GM12878 (cell line): ENCODE measurements around the gene CDK4. TPM values are rescaled to one million over a fixed set of nuclear protein-coding genes. Genes with fewer than 3 reads are reported as not detected.

Experiments
- CBFB ChIP-seq: IDR thresholded peaks from 2 replicates; pipeline ENCODE4 v1.6.1; 2016; ENCODE audit warnings: antibody characterized with exemption, low read depth
- CEBPZ ChIP-seq: fragments of 150-350 bp; IDR thresholded peaks from 2 replicates; pipeline ENCODE4 v1.6.1; 2016; ENCODE audit warnings: low read depth, low read length
- CHD2 ChIP-seq: IDR thresholded peaks from 2 replicates; pipeline ENCODE4 v1.6.1; 2011; ENCODE audit warnings: low read depth, low read length, improper control_type of control experiment, borderline replicate concordance
- CREM ChIP-seq: IDR thresholded peaks from 2 replicates; pipeline ENCODE4 v1.6.1; 2014; ENCODE audit warnings: antibody characterized with exemption, low read depth
- ELK1 ChIP-seq: IDR thresholded peaks from 2 replicates; pipeline ENCODE4 v1.6.1; 2012; ENCODE audit warnings: low read depth, low read length, improper control_type of control experiment
- ETV6 ChIP-seq, 2 experiments: fragments of 450-650 bp in 1 of 2; IDR thresholded peaks in 1 of 2; conservative IDR thresholded peaks in 1 of 2; 2 replicates each; pipeline ENCODE4 v1.6.1; 2014; ENCODE audit warnings: antibody characterized with exemption in 1 of 2, borderline replicate concordance in 1 of 2, low read depth in 1 of 2, mild to moderate bottlenecking in 1 of 2, moderate library complexity in 1 of 2
- FOXK2 ChIP-seq: fragments of 450-650 bp; IDR thresholded peaks from 2 replicates; pipeline ENCODE4 v1.6.1; 2017; ENCODE audit warnings: mild to moderate bottlenecking, moderate library complexity
- HDGF ChIP-seq: fragments of 450-650 bp; IDR thresholded peaks from 2 replicates; pipeline ENCODE4 v1.6.1; 2016; ENCODE audit warnings: antibody characterized with exemption
- MTA2 ChIP-seq: fragments of 450-650 bp; IDR thresholded peaks from 2 replicates; pipeline ENCODE4 v1.6.1; 2016; ENCODE audit warnings: low read depth, mild to moderate bottlenecking, moderate library complexity
- NFYA ChIP-seq: IDR thresholded peaks from 2 replicates; pipeline ENCODE4 v1.6.1; 2011; ENCODE audit warnings: low read depth, mild to moderate bottlenecking, low read length, improper control_type of control experiment, borderline replicate concordance
- PML ChIP-seq: IDR thresholded peaks from 2 replicates; pipeline ENCODE4 v1.6.1; 2012; ENCODE audit warnings: low read length, inconsistent platforms
- POLR2A ChIP-seq: IDR thresholded peaks from 2 replicates; pipeline ENCODE4 v1.6.1; 2011; ENCODE audit warnings: low read depth, mild to moderate bottlenecking, low read length
- POLR2AphosphoS5 ChIP-seq: IDR thresholded peaks from 2 replicates; pipeline ENCODE4 v1.6.1; 2011; ENCODE audit warnings: mild to moderate bottlenecking, low read length, inconsistent platforms
- RUNX3 ChIP-seq: IDR thresholded peaks from 2 replicates; pipeline ENCODE4 v1.6.1; 2012; ENCODE audit warnings: low read length, inconsistent platforms
- ZNF207 ChIP-seq: fragments of 450-650 bp; IDR thresholded peaks from 2 replicates; pipeline ENCODE4 v1.6.1; 2014; ENCODE audit warnings: antibody characterized with exemption, mild to moderate bottlenecking, borderline replicate concordance
- polyA plus RNA-seq, 11 experiments: library from polyadenylated mRNA; depleted of rRNA in 4 of 11; unstranded in 6 of 11; stranded (reverse) in 5 of 11; fragments of >200 nt; fragmentation: Nextera tagmentation in 4 of 11; fragmentation: Illumina TruSeq in 1 of 11; extraction: Ambion mirVana in 4 of 11; extraction: Trizol in 1 of 11; gene quantifications; 1 replicate in 1 of 11; 2 replicates in 10 of 11; pipeline versions ENCODE4 v1.2.1 to v1.2.3, GENCODE V29; 2011 to 2016; ENCODE audit warnings: inconsistent platforms in 2 of 11, missing spikeins in 2 of 11, low read depth in 1 of 11
- total RNA-seq, 4 experiments: library from RNA; depleted of rRNA in 3 of 4; stranded (reverse); fragments of >200 nt in 3 of 4; fragmentation: Illumina TruSeq in 1 of 4; extraction: Trizol in 1 of 4; gene quantifications; 2 replicates each; pipeline versions ENCODE4 v1.2.1 to v1.2.3, GENCODE V29; 2013 to 2021
- TF ChIP-seq, protein P1 (sequence below): fragments of 450-650 bp; conservative IDR thresholded peaks from 2 replicates; pipeline ENCODE4 v1.6.1; 2017; ENCODE audit warnings: mild to moderate bottlenecking, moderate library complexity
- TF ChIP-seq, protein P2 (sequence below): fragments of 450-650 bp; formaldehyde crosslinking; IDR thresholded peaks from 2 replicates; pipeline ENCODE4 v1.5.0; 2022; ENCODE audit warnings: mild to moderate bottlenecking, missing genetic modification characterization

CDK4 gene
- total and polyA plus RNA-seq, 10 of the 15 experiments (the other 5 are each of a cell fraction or from before 2014, with no cell fraction given), result 26.1 to 385 (median 221) TPM

DNA sequence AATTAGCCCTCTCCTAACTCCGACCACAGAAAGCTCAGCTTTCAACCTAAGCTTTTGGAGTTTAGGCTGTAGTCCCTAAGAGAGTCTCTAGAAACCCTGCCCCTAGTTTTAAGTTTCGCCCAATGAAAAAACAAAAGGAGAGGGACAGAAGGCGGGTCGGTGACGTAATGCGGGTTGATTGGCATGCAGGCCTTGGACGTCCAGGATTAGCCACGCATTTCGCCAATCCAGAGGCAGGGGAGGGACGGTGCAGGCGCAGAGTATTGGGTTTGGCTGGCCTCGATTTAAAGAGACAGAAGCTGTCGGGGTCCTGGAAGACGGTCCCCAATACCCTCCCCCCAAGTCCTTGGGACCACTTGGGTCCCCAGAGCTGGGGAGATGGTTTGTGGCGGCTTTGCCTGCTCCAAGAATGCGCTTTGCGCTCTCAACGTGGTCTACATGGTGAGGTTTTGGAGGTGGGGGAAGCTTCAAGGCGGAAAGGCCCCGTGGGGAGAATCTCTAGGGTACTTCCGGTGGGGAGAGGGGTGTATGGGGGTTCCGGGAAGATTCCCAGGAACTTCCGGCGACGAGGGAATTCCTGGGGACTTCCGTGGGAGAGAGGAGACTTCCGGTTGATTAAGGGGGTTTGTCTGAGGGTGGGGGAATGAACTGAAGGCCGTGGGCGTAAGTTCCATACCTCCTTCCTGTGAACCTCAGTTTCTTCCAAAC is 7.2 kb downstream of the CDK4 start, which contains the start of gene TSPAN31 (continued):
- TF ChIP-seq, protein P1, sequence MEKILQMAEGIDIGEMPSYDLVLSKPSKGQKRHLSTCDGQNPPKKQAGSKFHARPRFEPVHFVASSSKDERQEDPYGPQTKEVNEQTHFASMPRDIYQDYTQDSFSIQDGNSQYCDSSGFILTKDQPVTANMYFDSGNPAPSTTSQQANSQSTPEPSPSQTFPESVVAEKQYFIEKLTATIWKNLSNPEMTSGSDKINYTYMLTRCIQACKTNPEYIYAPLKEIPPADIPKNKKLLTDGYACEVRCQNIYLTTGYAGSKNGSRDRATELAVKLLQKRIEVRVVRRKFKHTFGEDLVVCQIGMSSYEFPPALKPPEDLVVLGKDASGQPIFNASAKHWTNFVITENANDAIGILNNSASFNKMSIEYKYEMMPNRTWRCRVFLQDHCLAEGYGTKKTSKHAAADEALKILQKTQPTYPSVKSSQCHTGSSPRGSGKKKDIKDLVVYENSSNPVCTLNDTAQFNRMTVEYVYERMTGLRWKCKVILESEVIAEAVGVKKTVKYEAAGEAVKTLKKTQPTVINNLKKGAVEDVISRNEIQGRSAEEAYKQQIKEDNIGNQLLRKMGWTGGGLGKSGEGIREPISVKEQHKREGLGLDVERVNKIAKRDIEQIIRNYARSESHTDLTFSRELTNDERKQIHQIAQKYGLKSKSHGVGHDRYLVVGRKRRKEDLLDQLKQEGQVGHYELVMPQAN, result 0 out of 2 replicates have a peak, but pooled peaks have one; percentile 26
- TF ChIP-seq, protein P2, sequence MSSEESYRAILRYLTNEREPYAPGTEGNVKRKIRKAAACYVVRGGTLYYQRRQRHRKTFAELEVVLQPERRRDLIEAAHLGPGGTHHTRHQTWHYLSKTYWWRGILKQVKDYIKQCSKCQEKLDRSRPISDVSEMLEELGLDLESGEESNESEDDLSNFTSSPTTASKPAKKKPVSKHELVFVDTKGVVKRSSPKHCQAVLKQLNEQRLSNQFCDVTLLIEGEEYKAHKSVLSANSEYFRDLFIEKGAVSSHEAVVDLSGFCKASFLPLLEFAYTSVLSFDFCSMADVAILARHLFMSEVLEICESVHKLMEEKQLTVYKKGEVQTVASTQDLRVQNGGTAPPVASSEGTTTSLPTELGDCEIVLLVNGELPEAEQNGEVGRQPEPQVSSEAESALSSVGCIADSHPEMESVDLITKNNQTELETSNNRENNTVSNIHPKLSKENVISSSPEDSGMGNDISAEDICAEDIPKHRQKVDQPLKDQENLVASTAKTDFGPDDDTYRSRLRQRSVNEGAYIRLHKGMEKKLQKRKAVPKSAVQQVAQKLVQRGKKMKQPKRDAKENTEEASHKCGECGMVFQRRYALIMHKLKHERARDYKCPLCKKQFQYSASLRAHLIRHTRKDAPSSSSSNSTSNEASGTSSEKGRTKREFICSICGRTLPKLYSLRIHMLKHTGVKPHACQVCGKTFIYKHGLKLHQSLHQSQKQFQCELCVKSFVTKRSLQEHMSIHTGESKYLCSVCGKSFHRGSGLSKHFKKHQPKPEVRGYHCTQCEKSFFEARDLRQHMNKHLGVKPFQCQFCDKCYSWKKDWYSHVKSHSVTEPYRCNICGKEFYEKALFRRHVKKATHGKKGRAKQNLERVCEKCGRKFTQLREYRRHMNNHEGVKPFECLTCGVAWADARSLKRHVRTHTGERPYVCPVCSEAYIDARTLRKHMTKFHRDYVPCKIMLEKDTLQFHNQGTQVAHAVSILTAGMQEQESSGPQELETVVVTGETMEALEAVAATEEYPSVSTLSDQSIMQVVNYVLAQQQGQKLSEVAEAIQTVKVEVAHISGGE (CRISPR knock-in tag), result no peak
- TF ChIP-seq CREM (peak; percentile 75), MTA2 (0 out of 2 replicates have a peak, but pooled peaks have one; percentile 4), PML (peak; percentile 49; the same call in 1 of the 2 replicates), POLR2A (peak; percentile 72), FOXK2 (no peak), RUNX3 (peak; percentile 32), ETV6 (conservative IDR thresholded peaks at IDR 0.05 in 1 of 2, IDR thresholded peaks at IDR 0.05 in 1 of 2; ENCODE audit: borderline replicate concordance in 1 of 2, low read depth in 1 of 2) (peak in 1 of 2 experiments; percentile 41; a peak in 1 of 4 replicates), POLR2AphosphoS5 (peak; percentile 60), CHD2 (peak; percentile 88), CEBPZ (peak; percentile 64), NFYA (peak; percentile 61; the same call in 1 of the 2 replicates), CBFB (peak; percentile 58), ZNF207 (no peak), HDGF (0 out of 2 replicates have a peak, but pooled peaks have one; percentile 27), ELK1 (peak; percentile 21; the same call in 1 of the 2 replicates)
